DMS79 treated with DMSO at 0.1 percent for 48 hours (cell line): ENCODE measurements around the gene KTN1.

ENCODE experiments used
- DNase-seq: peaks from one replicate; lab custom pipeline; 2025; lab: John Stamatoyannopoulos, UW

The KTN1 gene

DNA sequence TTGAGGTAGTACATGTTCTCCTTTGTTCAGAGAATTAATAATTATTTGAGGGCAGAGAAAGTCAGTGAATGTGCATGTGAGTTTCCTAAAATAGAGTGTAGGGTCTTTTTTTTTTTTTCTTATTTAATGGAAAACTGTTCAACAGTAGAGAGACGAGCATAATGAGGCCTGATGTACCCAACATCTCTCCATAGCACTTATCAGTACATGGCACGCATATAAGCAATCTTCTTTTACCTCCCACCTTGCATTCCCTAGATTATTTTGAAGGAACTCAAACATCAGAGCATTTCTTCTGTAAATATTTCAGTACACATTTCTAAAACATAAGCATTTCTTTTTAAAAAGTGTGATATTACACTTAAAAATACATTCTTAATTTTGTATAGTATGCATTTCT, 87.8 kb downstream of the KTN1 start:
- DNase-seq = no peak

- no peak for DNase-seq
These were observed 91.6 kb downstream of the KTN1 start for GRCh38 chr14:55671641-55672040.

- DNase-seq = no peak
These were observed 93.0 kb downstream of the KTN1 start for GRCh38 chr14:55673048-55673447.

DNA sequence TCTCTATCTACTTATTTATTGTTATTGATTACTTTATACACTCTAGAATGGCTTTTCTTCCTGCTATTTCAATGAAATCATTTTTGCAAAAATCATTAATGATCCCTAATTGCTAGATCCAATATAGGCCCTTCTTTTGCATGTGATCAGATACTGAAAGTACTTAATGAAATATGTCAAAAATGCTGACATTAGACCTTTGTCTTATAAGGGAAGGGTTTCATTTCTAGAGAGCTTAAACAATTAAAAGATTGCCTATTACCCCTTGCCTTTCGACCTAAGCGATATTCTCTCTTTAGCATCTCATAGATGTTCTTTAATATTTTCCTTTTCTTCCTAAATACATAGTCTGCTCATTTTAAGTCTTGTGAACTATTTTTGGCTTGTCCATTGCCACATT, 101.1 kb downstream of the KTN1 start:
- DNase-seq = no peak

- DNase-seq = no peak
These were observed 105.1 kb downstream of the KTN1 start for GRCh38 chr14:55684956-55685584.

- DNase-seq = no peak
These were observed 106.7 kb downstream of the KTN1 start for GRCh38 chr14:55686713-55687112.

- DNase-seq = no peak
These were observed 108.6 kb downstream of the KTN1 start for GRCh38 chr14:55688566-55688965.

- DNase-seq = no peak
These were observed 110.2 kb downstream of the KTN1 start for GRCh38 chr14:55689981-55690871.

- DNase-seq = no peak
These were observed 111.7 kb downstream of the KTN1 start for GRCh38 chr14:55691659-55692058.

DNA sequence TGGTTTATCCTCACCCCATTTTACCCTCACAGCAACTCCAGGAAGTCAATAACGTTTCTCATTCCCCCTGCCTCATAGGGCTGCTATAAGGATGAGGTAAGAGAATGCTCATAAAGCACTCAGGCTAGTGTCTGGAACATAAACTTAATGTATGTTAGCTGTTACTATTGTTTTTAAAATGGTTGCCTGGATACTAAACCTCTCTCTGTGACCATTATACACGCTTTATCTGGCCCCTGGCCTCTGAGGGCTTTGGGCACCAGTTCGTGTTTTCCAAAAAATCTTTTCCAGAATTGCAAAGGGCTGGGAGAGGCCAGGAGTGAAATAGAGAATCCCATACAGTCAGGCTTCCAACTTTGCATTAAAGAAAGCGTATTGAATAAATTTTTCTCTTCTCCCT, 113.9 kb downstream of the KTN1 start:
- DNase-seq = no peak

GRCh38 chr14:55697414-55697861, 117.4 kb downstream of the KTN1 start:
- no peak for DNase-seq

GRCh38 chr14:55698051-55698450, 118.0 kb downstream of the KTN1 start:
- DNase-seq = no peak

DNA sequence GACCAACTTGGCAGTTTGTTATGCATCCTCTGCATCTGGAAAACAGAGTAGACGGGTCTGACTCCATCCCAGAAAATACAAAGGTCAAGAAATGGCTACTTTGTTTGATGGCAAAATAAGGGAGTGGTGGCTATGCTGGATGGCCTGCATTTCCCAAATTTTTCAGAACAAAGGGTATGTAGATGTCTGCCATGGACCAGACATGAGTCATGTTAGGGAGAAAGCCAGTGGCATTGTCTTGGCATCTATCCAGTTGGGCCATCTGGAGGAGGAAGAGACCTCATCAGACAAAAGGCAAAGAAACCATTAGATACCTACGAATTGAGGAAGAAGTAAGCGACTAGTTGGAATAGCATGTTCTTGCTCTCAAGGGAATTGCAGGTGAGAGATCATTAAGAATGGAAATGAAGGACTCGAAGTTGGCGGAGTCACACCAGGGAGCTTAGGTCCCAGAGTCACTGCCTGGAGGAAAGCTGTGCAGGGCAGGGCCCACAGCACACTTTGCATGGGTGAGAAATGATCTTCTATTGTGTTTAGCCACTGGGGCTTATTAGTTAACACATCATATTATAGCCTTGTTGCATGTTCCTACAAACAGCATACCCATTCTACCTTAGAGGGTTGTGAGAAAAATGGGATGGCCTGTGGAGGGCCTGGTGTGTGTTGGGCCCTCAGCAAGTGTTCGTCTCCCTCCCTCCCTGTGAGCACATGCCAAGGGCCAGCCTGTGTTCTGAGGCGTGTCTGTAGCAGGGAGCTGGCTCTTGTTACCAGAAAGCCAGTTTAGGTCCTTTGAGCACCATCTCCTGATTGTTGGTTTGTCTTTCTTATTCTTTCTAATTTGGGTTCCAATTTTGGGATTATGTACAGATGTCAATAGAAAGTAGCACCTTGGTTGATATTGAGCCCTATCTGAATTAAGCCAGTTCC, 119.4 kb downstream of the KTN1 start:
- no peak for DNase-seq

- peak; percentile 16 for DNase-seq
These were observed 121.6 kb downstream of the KTN1 start for GRCh38 chr14:55701638-55702037.

DNA sequence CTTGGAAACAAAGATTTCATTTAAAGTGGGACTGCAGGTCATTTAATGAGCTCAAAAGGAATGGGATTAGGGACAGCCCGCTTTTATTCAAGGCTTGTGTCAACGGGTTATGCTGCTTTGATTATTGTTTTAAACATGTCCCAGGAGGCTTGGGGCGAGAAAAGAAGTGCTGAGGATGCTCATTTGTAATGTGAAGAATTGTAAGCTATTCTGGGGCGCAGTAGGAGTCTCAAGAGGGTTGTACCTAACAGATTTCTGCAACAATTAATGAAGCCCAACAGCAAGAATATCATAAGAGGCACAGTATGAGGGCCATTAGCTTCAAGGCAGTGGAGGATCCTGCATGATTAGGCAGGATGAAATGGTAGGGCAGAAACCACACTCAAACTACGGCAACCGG, 122.5 kb downstream of the KTN1 start:
- DNase-seq = peak; percentile 62

GRCh38 chr14:55704654-55705053, 124.6 kb downstream of the KTN1 start:
- DNase-seq = no peak

GRCh38 chr14:55705651-55706364, 125.8 kb downstream of the KTN1 start:
- peak; percentile 100 for DNase-seq

GRCh38 chr14:55706365-55706684, 126.3 kb downstream of the KTN1 start:
- DNase-seq = no peak

GRCh38 chr14:55706893-55707292, 126.9 kb downstream of the KTN1 start:
- peak; percentile 53 for DNase-seq

DNA sequence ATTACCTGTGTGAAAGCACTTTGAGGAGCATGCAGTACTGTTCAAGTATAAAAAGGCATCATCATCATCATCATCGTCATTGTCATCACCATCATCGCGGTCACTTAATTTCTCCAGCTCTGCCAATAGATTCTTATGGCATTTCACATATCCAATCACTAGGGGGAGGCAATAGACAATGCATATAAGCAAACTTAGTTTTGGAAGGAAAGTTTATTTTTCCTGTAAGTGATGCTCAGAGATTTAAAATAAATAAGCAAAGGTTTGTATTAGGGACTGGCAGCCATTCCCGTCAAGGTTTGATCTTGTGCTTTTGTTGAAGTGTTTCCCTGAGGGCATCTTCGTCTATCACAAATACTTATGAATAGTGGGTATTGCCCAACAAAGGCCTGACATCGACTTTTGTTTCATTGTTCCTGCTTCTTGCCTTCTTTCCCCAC, 127.4 kb downstream of the KTN1 start:
- DNase-seq = peak; percentile 85

DNA sequence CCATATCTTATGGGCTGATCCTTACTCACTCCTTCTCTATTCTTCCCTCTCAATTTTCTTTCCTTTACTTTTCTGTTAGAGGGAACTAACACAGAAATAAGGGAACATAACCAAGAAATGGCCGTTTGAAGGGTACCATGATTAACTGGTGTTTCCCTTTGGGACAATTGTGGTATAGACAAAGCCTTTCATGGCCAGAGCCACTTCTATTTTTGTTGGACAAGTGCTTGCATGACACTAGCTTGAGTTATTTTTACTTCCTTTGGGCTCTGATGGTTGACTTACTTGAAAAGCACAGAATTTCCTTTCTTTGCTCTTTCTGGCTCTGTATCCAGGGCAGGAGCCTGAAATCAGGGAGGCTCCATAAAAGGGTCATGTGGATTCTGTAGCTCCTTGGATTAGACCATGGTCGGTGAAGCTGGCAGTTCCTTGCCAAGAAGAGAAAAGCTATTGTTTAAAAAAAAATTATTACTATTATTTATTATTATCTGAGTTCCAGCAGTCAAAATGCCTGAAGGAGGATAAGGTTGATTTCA, 130.6 kb downstream of the KTN1 start:
- no peak for DNase-seq
